OCI-LY3 (cell line): ENCODE measurements around the gene KRTAP4-2.

ENCODE experiments used
- CTCF ChIP-seq: fragments of 200-600, 300-600 bp; sonication (generic); IDR thresholded peaks from 2 replicates; pipeline ENCODE4 v1.5.1; 2014; ENCODE audit warnings: antibody characterized with exemption, low read length, low read depth
- EZH2phosphoT487 ChIP-seq: fragments of 200-600 bp; shearing (Covaris generic); IDR thresholded peaks from 2 replicates; pipeline ENCODE4 v1.6.1; 2018; ENCODE audit warnings: antibody characterized with exemption, mixed run types, low read depth

- no peak for TF ChIP-seq CTCF
- no peak for TF ChIP-seq EZH2phosphoT487
These were observed 9.9 kb downstream of the KRTAP4-2 start, which contains the start of gene KRTAP4-3 for GRCh38 chr17:41168121-41168520.
